ENCODE measurements around the gene OXCT2.
A peak's percentile ranks its signal among the peaks of the same experiment; 100 is the strongest.
"Not testable (repeated sequence)": the region's sequence is repeated elsewhere in the genome, so short reads cannot be mapped to it uniquely, and the experiment has no call there.

The OXCT2 gene

DNA sequence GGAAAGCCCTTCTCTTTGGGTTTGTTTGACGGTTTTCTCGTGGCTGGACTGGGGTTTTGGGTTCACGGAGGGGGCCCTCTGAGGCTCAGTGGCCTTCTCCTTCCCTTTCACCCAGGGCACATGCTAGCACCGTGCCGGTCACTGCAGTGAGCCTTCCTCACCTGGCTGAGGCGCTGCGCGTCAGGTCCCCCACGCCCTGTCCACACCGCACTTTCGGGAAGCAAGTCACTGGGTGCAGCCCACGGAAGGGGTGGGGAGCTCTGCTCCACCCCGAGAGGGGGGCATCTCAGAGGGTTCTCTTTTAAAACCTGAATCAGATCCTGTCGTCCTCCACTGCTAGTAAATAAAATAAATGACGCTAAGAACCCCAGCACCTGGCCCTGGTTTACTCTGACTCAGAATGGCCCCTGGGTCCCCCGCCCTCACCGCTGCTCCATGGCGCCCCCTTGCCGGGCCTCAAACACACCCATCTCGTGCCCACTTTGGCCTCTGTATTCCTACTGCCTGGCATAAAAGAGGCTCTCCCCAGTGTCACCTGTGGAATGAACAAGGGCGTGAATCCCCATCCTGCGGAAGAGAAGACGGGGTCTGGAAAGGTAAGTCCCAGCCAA lies 2.3 kb upstream of the OXCT2 start:
- H3K4me3 ChIP-seq (ENCODE audit: control insufficient read depth in 1 of 7, extremely low read depth in 1 of 7, insufficient read depth in 4 of 7, low read depth in 2 of 7, low read length in 6 of 7); H3K4me1 ChIP-seq (ENCODE audit: control extremely low read depth in 1 of 4, control insufficient read depth in 4 of 4, insufficient read depth in 4 of 4, low read length in 3 of 4); H3K36me3 ChIP-seq (ENCODE audit: control insufficient read depth in 4 of 4, insufficient read depth in 4 of 4, low read length in 3 of 4); H3K27me3 ChIP-seq (replicated peaks in 2 of 5; ENCODE audit: control insufficient read depth in 4 of 5, insufficient read depth in 5 of 5, low read length in 4 of 5); H3K27ac ChIP-seq (ENCODE audit: insufficient read depth in 1 of 2, low read depth in 1 of 2, low read length in 2 of 2, poor library complexity in 1 of 2, severe bottlenecking in 2 of 2); DNase-seq; POLR2A ChIA-PET; CTCF ChIA-PET; H3K9me3 ChIP-seq (ENCODE audit: control extremely low read depth in 1 of 5, control insufficient read depth in 4 of 5, insufficient read depth in 2 of 5, low read depth in 1 of 5, low read length in 4 of 5): not testable (repeated sequence)
- no CpG with 5 or more reads among the region's 23 CpGs for WGBS (ENCODE audit: insufficient coverage)

DNA sequence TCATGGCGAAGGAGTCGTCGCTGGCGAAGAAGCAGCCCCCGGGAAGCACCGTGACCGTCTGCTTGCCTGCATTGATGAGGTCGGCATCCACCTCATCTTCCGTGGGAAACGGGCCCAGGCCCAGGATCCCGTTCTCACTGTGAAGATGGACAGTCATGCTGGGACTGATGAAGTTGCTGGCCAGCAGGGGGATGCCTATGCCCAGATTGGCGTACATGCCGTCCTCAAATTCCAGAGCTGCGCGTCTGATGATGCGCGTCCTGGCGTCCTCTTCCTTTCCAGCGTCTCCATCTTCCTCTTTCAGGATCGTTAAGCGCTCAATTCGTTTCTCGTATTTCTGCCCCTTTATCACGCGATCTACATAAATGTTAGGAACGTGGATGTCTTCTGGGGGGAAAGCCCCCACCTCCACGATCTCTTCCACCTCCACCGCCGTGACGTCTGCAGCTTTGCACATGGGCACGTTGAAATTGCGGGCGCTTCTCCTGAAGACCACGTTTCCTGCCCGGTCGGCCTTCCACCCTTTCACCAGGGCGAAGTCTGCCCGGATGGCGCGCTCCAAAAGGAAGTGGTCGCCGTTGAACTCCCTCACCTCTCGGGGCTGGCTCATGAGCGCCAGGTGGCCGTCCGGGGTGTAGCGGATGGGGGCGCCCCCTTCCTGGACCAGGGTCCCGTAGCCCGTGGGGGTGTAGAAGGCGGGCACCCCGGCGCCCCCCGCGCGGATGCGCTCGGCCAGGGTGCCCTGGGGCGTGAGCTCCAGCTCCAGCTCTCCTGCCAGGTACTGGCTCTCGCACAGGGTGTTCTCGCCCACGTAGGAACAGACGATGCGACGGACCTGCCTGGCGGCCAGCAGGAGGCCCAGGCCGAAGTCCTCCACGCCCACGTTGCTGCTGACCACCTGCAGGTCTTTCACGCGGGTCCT lies 787 bp downstream of the OXCT2 start:
- H3K9me3 ChIP-seq (ENCODE audit: control extremely low read depth in 1 of 5, control insufficient read depth in 4 of 5, insufficient read depth in 2 of 5, low read depth in 1 of 5, low read length in 4 of 5); H3K27me3 ChIP-seq (replicated peaks in 2 of 5; ENCODE audit: control insufficient read depth in 4 of 5, insufficient read depth in 5 of 5, low read length in 4 of 5); POLR2A ChIA-PET; CTCF ChIA-PET; H3K4me1 ChIP-seq (ENCODE audit: control extremely low read depth in 1 of 4, control insufficient read depth in 4 of 4, insufficient read depth in 4 of 4, low read length in 3 of 4); H3K36me3 ChIP-seq (ENCODE audit: control insufficient read depth in 4 of 4, insufficient read depth in 4 of 4, low read length in 3 of 4); H3K27ac ChIP-seq (ENCODE audit: insufficient read depth in 1 of 2, low read depth in 1 of 2, low read length in 2 of 2, poor library complexity in 1 of 2, severe bottlenecking in 2 of 2): not testable (repeated sequence)
- WGBS (ENCODE audit: insufficient coverage): 7% methylated on average over 3 of the region's 71 CpGs
- peak; percentile 19 to 57 (median 53) for DNase-seq
- H3K4me3 ChIP-seq (ENCODE audit: control insufficient read depth in 1 of 7, extremely low read depth in 1 of 7, insufficient read depth in 4 of 7, low read depth in 2 of 7, low read length in 6 of 7): peak overlapping the region in 1 of 7 experiments; percentile 50

DNA sequence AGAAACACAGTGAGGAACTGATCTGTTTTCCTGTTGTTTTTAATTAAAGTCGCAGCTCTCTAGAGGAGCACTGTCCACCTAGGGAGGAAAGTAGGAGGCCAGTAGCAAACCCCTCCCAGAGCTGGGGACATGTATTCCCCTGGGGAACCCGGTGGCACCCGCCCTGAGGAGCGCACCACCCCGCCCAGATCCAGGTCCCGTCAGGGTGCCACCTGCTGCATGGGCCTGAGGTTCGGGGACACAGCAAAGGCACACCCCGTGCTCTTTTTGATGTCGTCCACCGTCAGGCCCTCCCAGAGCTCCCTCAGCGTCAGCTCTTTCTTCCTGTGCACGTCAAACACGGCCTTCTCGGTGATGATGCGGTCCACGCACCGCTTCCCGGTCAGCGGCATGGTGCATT lies 1.6 kb downstream of the OXCT2 start:
- POLR2A ChIA-PET: not testable (repeated sequence)

DNA sequence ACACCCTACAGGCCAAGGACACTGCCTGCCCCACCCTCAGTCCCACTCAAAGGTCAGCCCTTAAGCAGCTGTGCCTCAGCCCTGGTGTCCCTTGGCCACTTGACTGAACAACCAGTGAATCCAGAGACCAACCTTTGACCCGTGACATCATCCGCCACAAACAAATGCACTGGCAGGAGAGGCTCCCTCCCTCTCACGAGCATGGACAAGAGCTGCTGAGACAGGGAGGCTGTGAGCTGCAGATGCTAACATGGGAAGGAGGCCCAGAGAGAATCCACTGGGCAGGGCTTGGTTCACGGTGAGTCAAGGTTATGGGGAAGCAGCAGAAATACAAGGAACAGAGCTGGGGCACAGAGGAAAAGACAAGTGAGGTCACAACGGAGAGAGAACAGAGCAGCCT lies 4.7 kb downstream of the OXCT2 start:
- POLR2A ChIA-PET; H3K36me3 ChIP-seq (ENCODE audit: control insufficient read depth in 4 of 4, insufficient read depth in 4 of 4, low read length in 3 of 4); CTCF ChIA-PET; H3K27ac ChIP-seq (ENCODE audit: insufficient read depth in 1 of 2, low read depth in 1 of 2, low read length in 2 of 2, poor library complexity in 1 of 2, severe bottlenecking in 2 of 2); H3K9me3 ChIP-seq (ENCODE audit: control extremely low read depth in 1 of 5, control insufficient read depth in 4 of 5, insufficient read depth in 2 of 5, low read depth in 1 of 5, low read length in 4 of 5); DNase-seq; H3K4me1 ChIP-seq (ENCODE audit: control extremely low read depth in 1 of 4, control insufficient read depth in 4 of 4, insufficient read depth in 4 of 4, low read length in 3 of 4); H3K4me3 ChIP-seq (ENCODE audit: control insufficient read depth in 1 of 7, extremely low read depth in 1 of 7, insufficient read depth in 4 of 7, low read depth in 2 of 7, low read length in 6 of 7); H3K27me3 ChIP-seq (replicated peaks in 2 of 5; ENCODE audit: control insufficient read depth in 4 of 5, insufficient read depth in 5 of 5, low read length in 4 of 5): not testable (repeated sequence)
- 80% methylated on average over 1 of the region's 5 CpGs for WGBS (ENCODE audit: insufficient coverage)

More for the DNA sequence above, 1.6 kb downstream of the OXCT2 start:
- H3K4me3 ChIP-seq (ENCODE audit: control insufficient read depth in 1 of 7, extremely low read depth in 1 of 7, insufficient read depth in 4 of 7, low read depth in 2 of 7, low read length in 6 of 7); H3K4me1 ChIP-seq (ENCODE audit: control extremely low read depth in 1 of 4, control insufficient read depth in 4 of 4, insufficient read depth in 4 of 4, low read length in 3 of 4); H3K27ac ChIP-seq (ENCODE audit: insufficient read depth in 1 of 2, low read depth in 1 of 2, low read length in 2 of 2, poor library complexity in 1 of 2, severe bottlenecking in 2 of 2); CTCF ChIA-PET; DNase-seq; H3K27me3 ChIP-seq (replicated peaks in 2 of 5; ENCODE audit: control insufficient read depth in 4 of 5, insufficient read depth in 5 of 5, low read length in 4 of 5); H3K36me3 ChIP-seq (ENCODE audit: control insufficient read depth in 4 of 4, insufficient read depth in 4 of 4, low read length in 3 of 4); H3K9me3 ChIP-seq (ENCODE audit: control extremely low read depth in 1 of 5, control insufficient read depth in 4 of 5, insufficient read depth in 2 of 5, low read depth in 1 of 5, low read length in 4 of 5): not testable (repeated sequence)
- no CpG with 5 or more reads among the region's 19 CpGs for WGBS (ENCODE audit: insufficient coverage)

DNA sequence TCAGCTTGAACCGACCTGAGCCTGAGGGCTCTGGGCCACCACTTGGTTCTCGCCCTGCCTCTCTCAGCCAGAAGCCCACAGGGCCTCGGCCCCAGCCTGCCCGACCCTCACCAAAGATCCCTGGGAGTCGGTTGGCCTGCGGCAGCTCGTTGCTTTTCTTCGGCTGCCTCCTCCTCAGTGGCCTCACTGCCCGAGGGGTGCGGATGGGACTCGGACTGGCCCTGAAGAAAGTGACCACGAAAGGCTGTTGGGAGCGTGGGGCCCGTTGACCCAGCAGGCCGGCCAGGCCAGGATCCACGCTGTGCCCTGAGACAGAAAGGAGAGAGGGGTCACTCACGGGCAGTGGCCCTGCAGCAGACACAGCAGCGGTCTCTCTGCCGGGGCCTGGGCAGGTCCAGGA lies 6.6 kb downstream of the OXCT2 start:
- H3K4me1 ChIP-seq (ENCODE audit: control extremely low read depth in 1 of 4, control insufficient read depth in 4 of 4, insufficient read depth in 4 of 4, low read length in 3 of 4); H3K27me3 ChIP-seq (replicated peaks in 2 of 5; ENCODE audit: control insufficient read depth in 4 of 5, insufficient read depth in 5 of 5, low read length in 4 of 5); CTCF ChIA-PET; H3K9me3 ChIP-seq (ENCODE audit: control extremely low read depth in 1 of 5, control insufficient read depth in 4 of 5, insufficient read depth in 2 of 5, low read depth in 1 of 5, low read length in 4 of 5); H3K27ac ChIP-seq (ENCODE audit: insufficient read depth in 1 of 2, low read depth in 1 of 2, low read length in 2 of 2, poor library complexity in 1 of 2, severe bottlenecking in 2 of 2); POLR2A ChIA-PET; H3K4me3 ChIP-seq (ENCODE audit: control insufficient read depth in 1 of 7, extremely low read depth in 1 of 7, insufficient read depth in 4 of 7, low read depth in 2 of 7, low read length in 6 of 7); DNase-seq: not testable (repeated sequence)
- H3K36me3 ChIP-seq (ENCODE audit: control insufficient read depth in 4 of 4, insufficient read depth in 4 of 4, low read length in 3 of 4): peaks cover 0 to 13% (median 6%) of the 10 kb centered on the region in 4 experiments
- no CpG with 5 or more reads among the region's 19 CpGs for WGBS (ENCODE audit: insufficient coverage)

DNA sequence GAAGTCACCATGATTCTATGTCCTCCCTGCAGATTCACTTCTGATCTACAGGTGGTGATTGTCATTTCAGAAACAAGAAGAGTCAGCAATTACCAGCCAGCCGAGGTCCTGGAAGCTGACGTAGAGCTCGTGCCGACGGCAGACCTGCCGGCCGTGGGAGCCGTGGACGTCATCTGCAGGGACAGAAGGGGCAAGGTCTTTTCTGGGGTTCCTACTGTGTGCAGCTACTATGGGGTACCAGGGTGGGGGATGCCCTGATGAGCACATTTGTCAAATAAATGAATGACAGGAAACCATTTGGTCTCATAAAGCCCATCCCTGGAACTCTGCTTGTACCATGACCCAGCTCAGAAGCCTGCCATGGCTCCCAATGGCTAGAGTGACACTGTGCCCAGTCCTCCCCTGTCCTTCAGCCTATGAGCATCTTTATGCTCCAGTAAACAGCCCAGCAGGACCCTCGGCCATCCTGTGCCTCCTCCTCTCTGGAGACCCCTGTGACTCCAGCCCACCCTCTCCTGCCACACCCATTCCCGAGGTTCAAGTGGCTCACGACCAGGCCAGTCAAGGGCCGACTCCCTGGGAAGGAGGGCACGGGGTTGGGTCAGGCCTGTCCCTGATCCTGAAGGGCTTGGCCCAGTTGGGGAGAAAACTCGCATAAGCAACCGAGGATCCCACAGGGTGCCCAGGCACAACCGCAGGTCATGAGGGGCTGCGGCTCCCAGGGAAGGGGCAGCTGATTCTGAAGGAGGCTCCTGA lies 7.4 kb downstream of the OXCT2 start:
- DNase-seq; H3K27me3 ChIP-seq (replicated peaks in 2 of 5; ENCODE audit: control insufficient read depth in 4 of 5, insufficient read depth in 5 of 5, low read length in 4 of 5); H3K27ac ChIP-seq (ENCODE audit: insufficient read depth in 1 of 2, low read depth in 1 of 2, low read length in 2 of 2, poor library complexity in 1 of 2, severe bottlenecking in 2 of 2); H3K4me3 ChIP-seq (ENCODE audit: control insufficient read depth in 1 of 7, extremely low read depth in 1 of 7, insufficient read depth in 4 of 7, low read depth in 2 of 7, low read length in 6 of 7); CTCF ChIA-PET; POLR2A ChIA-PET; H3K9me3 ChIP-seq (ENCODE audit: control extremely low read depth in 1 of 5, control insufficient read depth in 4 of 5, insufficient read depth in 2 of 5, low read depth in 1 of 5, low read length in 4 of 5); H3K4me1 ChIP-seq (ENCODE audit: control extremely low read depth in 1 of 4, control insufficient read depth in 4 of 4, insufficient read depth in 4 of 4, low read length in 3 of 4): not testable (repeated sequence)
- H3K36me3 ChIP-seq (ENCODE audit: control insufficient read depth in 4 of 4, insufficient read depth in 4 of 4, low read length in 3 of 4): peaks cover 2 to 21% (median 11%) of the 10 kb centered on the region in 4 experiments
- WGBS (ENCODE audit: insufficient coverage): 100% methylated on average over 3 of the region's 18 CpGs
